WTC11 (cell line): Measurements from ENCODE around the gene GRM5.

Source experiments
- JUN ChIP-seq: sonication (generic); formaldehyde crosslinking; IDR thresholded peaks from 2 replicates; pipeline ENCODE4 v1.8.0; 2023; ENCODE audit warnings: mild to moderate bottlenecking, missing genetic modification reagents
- TEAD1 ChIP-seq: sonication (generic); formaldehyde crosslinking; IDR thresholded peaks from 2 replicates; pipeline ENCODE4 v1.8.0; 2022; ENCODE audit warnings: mild to moderate bottlenecking, missing genetic modification reagents
- TF ChIP-seq, protein P1 (sequence below): fragments of 200-600 bp; IDR thresholded peaks from 2 replicates; pipeline ENCODE4 v1.8.0; 2022; ENCODE audit warnings: antibody characterized with exemption

DNA sequence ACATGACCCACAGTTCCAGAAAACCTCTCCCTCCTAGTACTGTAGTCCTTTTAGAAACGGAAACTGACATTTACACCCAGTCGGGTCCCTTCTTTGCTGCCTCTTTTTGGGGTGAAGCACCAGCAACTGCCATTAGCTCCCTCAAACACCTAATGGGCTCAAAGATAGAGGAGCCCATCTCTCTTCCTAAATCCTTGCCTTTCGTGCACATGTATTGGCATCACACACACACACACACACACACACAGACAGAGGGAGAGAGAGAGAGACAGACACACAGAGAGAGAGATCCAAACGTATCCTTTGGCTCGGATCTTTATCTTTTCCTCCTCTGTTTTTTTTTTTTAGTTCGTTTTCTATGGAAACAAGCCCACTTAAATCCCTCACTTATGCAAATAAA lies 716 bp downstream of the GRM5 start:
- TF ChIP-seq, protein P1, sequence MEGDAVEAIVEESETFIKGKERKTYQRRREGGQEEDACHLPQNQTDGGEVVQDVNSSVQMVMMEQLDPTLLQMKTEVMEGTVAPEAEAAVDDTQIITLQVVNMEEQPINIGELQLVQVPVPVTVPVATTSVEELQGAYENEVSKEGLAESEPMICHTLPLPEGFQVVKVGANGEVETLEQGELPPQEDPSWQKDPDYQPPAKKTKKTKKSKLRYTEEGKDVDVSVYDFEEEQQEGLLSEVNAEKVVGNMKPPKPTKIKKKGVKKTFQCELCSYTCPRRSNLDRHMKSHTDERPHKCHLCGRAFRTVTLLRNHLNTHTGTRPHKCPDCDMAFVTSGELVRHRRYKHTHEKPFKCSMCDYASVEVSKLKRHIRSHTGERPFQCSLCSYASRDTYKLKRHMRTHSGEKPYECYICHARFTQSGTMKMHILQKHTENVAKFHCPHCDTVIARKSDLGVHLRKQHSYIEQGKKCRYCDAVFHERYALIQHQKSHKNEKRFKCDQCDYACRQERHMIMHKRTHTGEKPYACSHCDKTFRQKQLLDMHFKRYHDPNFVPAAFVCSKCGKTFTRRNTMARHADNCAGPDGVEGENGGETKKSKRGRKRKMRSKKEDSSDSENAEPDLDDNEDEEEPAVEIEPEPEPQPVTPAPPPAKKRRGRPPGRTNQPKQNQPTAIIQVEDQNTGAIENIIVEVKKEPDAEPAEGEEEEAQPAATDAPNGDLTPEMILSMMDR: no peak
- TF ChIP-seq TEAD1 (CRISPR knock-in tag) (no peak), JUN (CRISPR knock-in tag) (no peak)
